HG03457 (cell line): Measurements from ENCODE around the gene ADCK1.
"Not testable (repeated sequence)": the region's sequence is repeated elsewhere in the genome, so short reads cannot be mapped to it uniquely, and the experiment has no call there.

Source experiments
- ATAC-seq: cut with Tn5 transposase; IDR thresholded peaks from one replicate; pipeline ENCODE4 v1.9.1; 2021; ENCODE audit warnings: moderate number of reproducible peaks; ENCODE audit not compliant: unreplicated experiment

The ADCK1 gene

DNA sequence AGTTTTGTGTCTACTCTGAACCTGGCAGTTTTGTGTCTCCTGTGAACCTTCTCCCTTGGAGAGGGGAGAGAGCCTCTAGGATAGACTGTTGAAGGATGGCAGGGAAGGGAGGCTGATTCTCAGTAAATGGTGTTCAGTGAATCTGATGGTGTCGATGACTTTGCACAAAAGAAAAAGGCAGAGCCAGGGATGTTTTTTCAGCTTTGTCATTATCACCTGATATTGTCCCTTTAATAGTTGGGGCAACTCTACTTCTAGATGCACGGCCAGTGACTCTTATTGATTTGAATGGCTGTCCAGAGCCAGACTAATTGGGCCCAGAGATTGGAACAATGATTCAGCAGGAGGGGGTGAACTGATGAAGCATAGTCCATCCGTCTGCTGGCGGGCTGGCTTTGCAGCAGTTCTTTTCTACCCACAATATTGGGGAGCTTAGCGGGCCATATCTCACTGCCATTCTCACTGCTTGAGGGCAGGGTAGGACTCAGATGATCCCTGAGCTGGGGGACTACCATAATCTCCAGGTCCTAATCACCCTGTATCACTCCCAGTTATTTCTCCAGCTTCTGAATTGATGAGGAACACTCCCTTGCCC is 93.1 kb downstream of the ADCK1 start:
- no peak for ATAC-seq

DNA sequence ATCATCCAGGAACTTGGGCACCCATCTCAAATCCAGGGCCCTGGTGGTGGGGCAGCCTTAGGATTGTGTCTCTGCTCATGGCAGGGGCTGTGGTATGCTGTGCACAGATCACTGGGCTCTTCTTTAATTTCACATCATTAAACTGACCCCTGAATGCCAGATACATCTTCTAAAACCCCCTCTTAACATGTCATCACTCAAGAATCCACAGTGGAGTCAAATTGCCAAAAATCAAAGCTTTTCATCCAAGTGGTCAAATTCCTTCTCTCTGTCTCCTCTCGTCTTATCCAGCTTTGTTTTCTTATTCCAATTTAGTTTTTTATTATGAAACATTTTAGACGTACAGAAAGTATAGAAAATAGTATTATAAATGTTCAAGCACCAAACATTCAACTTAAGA is 97.5 kb downstream of the ADCK1 start:
- ATAC-seq = no peak

DNA sequence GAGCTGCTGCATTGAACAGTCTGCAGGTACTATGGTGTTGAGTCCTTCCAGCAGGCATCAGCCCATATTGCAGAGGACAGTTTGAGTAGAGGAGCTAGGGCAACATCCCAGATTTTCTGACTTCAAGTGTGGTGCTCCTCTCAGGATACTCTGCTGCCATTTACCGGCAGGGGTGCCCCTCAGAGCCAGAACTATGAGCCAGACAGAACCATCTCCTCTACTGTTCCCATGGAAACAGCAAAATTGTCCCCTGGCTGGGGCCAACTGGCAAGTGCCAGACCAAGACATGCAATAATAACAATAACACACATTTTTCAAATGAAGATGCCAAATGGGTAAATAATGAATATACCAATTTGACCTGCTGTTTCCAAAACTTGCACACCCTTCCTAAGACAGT is 102.9 kb downstream of the ADCK1 start:
- no peak for ATAC-seq

DNA sequence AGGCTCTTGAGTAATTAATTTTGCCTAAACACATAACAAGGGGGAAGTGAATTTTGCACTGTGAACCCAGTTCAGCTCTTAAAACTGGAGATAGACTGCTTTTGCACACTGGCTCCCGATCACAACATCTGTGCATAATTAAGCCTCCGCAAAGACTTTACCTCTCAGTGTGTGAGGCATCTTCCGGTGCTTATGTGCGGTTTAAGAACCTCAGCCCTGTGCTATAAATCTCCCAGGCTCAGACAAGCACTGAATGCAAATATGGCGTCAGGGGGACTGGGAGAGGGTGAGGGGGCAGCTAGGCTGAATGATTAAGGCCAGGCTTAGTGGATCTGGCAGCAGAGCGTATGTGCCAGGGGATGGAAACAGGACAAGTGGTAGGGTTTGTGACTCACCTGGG is 103.3 kb downstream of the ADCK1 start:
- ATAC-seq = no peak

DNA sequence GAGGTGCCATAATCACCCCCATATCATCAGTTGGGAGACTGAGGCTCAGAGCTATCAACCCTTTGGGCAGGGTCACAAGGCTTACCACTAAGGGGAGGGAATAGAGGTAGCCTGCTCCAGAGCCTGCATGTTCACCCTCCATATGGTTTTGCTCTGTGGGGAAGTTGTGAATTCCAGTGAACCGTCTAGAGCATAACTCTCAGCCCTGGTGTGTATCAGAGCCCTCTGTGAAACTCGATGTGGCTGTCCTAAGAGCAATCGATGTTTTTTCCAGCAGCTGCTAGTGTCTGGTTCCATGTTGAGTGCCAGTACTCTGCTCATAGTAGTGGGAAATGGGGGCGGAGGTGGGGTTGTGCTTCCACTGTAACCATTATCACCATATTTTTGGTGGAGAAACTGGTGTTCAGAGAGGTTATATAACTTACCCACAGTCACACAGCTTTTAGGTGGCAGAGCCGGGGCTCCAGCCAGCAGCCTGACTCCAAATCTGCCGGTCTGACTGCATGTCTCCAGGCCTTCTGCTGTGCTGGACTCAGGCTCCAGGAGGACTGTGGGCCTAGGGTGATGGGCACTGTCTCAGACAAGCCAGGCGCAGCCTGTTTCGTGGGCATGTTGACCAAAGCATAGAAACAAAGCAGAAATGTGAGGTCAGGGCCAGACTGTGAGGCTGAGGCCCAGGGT is 104.2 kb downstream of the ADCK1 start:
- ATAC-seq = no peak

DNA sequence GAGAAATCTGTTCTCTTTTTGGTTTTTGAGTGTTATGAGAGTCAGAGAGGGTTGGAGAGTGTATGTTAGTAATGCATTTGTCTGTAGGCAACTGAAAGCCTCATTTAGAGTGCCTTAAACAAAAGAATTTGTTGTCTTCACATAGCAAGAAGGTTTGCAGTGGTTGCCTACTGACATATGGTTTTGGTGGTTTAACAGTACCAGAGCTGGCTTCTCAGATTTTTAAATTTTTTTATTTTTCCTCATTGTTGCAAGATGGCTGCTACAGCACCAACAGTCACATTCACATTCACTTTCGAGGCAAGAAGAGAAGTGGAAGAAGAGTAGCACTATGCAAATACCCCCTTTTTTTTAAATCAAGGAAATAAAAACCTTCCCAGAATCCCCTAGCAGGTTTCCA is 106.5 kb downstream of the ADCK1 start:
- ATAC-seq = no peak

DNA sequence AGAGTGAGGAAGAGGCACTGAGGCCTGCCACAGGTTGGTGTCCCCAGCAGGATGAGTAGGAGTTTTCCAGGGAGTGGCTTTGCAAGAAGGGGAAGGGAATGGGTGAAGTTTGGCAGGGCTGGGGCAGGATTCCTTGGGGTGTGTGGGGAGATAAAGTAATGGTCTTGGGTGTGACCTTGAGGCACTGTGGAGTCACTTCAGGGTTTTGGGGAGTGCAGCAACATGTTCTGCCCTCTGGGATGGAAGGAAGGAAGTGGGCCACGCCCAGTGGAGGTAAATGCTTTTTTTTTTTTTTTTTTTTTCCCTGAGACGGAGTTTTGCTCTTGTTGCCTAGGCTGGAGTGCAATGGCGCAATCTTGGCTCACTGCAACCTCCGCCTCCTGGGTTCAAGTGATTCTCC is 108.9 kb downstream of the ADCK1 start:
- no peak for ATAC-seq

DNA sequence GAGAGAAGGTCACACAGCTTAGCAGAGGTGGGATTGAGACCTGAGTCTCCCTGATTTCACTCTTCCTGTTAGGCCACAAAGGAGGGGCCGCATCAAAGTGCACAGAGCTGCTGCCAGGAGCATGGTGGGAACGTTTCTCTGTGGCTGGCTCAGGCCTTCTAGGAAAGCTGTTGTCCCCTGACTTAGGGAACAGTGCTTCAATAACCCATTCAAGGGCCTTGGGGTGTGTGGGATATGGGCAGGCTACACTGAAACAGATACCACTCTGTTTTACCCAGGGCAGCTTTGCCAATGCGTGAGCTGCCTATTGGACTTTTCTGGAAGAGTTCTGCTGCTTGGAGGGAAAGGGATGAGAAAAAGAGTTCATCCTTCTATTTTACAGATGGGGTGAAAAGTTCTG is 110.0 kb downstream of the ADCK1 start:
- no peak for ATAC-seq

DNA sequence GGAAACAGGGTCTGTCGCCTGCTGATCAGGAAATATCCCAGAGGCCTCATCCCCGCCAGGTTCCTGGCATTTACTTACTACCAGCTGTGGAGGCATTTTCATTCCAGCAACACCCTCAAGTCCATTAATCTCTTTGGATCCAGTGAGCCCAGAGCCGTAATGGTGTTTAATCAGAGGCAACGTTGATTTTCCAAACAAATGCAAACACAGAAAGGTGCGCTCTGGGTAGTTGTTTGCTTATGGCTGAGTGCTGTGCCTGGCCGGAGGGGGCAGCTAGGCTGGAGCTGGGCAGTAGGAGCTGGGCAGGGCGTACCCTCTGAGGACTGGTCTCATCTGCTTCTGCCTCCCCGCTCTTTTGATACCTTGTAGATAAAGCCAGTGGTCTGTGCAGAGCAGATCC is 110.6 kb downstream of the ADCK1 start:
- no peak for ATAC-seq

DNA sequence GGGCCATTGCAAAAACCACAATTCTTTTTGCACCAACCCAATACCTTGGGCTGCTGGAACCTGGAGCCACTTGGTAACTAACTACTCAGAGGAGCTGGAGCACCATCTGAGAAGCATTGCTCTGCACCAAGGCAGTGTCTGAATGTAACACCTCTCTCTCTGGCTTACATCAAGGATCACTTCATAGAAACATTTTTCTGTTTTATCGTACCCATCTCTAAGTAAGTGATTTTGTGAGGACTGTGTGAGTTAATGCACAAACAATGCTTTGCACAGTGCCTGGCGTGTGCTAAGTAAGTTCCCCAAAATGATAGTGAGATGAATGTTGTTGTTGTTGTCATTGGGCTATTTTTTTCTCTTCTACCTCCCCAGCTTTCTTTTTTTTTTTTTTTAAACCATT is 111.4 kb downstream of the ADCK1 start:
- no peak for ATAC-seq

DNA sequence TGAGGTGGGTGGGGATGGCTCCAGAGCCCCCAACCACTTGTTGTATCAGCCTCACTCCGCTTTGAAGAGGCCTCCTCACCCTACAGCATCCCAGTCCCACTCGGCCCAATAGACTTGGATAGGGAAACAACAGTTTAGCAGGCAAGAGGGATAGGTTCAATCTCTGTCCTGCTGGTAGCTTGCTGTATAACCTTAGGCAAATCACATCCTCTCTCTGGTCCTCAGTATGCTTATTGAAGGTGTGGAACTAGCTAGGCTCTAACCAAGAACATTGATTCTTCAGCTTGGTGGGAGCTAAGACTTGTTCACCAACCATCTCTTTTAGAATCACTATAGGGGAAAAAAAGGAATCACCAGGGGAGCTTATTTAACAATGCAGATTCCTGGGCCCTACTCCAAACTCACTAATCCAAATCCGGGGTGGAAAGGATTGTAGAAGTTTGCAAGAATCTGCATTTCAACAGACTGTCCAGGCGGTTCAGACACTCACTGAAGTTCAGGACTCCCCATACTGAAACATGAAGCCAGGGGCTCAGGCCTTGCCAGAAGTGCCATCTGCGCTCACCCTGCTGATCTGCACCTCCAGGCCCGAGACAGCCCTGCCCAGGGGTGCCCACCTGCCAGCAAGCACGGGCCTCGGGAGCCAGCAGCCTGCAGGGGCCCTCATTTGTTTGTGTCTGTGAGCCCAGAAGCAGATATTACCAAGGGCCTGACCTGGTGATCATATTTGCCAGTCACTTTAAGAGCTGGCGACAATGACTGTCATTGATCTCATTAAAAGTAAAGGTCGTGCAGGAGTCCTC is 113.0 kb downstream of the ADCK1 start:
- ATAC-seq = no peak

DNA sequence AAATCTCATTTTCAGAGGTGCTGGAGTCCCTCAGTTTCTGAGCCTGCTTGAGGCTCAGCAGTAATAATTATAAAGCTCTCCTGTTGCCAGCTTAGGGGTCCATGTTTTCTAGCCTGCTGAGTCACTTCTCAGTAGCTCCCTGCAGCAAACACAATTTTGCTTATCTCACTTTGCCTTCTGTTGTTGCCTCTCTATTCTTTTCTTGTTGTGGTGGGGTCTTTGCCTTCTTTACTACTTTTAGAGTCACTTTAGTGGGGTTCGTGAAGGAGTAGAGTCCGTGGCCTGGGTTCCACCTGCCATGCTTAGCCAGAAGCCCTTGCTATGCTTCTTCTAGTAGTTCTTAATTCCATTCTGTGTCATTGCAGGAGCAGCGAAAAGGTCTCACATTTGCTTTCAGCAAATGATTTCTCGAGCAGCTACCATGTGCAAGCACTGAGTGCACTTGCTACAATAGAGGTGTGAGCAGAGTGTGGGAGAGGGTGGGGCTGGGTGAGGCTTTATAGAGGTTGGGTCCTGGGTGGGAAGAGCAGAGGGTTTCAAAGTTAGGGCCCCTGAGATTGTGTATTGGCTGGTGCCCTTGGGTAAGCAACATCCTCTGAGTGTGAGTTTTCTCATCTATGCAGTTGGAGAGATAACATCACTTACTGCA is 114.3 kb downstream of the ADCK1 start:
- ATAC-seq = no peak

DNA sequence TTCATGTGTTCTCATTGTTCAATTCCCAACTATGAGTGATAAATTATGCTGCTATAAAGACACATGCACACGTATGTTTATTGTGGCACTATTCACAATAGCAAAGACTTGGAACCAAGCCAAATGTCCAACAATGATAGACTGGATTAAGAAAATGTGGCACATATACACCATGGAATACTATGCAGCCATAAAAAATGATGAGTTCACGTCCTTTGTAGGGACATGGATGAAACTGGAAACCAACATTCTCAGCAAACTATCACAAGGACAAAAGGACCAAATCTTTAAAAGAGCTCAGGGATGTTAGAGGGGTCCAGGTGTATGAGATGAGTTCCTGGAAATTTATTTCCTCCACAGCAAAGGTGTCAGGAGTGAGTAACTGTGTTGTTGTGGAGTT is 115.5 kb downstream of the ADCK1 start:
- not testable (repeated sequence) for ATAC-seq

DNA sequence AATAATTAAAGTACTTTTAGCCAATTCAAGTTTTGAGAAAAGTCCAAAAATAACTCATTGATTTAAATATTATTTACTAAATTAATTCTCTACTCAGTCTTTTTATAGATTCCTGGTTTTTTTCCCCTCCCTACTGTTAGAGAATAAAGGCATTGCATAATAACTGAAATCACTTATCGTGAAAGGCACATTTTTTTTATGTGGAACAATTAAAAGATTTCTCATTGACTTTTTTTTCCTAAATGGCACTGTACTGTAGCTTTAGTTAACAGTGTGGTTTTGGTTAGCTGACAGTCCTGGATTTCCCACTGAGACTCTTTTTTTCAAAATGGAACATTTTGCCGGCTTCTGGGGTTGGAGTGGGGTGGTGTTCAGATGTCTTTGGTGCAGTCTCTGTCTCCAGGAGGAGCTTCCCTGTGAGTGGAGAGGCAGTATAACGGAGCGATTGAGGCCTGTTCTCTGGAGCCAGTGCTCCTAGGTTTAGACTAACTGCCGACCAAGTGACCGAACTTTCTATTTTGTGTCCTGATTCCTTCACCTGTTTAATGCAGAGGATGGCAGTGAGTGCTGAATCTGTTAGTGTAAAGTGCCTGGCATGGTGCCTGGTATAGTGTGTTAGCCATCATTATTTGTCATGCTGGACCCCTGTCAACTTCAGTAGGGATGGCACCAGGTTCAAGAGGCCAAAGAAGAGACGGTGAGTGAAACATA is 117.7 kb downstream of the ADCK1 start:
- no peak for ATAC-seq

DNA sequence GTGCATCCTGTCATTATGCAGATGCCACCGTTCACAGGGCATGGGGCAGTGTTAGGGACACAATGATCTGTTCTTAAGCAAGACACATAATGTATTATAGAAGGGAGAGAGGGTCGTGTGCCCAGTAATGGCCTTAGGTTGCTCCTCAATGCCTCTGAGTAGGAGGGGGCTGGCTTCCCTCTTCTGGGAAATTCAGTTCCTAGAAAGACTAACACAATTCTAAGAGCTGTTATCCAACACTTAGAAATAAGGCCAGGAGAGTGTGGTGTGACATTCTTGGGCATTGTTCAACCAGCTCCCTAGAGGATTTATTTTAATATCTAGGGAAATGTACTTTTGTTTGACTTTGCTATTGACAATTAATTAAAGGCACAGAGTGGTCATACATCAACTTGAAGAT is 118.5 kb downstream of the ADCK1 start:
- no peak for ATAC-seq

DNA sequence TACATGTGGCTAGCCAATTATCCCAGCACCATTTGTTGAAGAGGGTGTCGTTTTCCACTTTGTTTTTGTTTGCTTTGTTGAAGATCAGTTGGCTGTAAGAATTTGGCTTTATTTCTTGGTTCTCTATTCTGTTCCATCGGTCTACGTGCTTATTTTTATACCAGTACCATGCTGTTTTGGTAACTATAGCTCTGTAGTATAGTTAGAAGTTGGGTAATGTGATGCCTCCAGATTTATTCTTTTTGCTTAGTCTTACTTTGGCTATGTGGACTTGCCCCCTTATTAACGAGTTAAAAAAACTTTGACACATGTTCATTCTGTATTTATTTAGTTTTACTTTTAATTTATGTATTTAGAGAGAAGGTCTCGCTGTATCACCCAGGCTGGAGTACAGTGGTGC is 120.4 kb downstream of the ADCK1 start:
- ATAC-seq = no peak

DNA sequence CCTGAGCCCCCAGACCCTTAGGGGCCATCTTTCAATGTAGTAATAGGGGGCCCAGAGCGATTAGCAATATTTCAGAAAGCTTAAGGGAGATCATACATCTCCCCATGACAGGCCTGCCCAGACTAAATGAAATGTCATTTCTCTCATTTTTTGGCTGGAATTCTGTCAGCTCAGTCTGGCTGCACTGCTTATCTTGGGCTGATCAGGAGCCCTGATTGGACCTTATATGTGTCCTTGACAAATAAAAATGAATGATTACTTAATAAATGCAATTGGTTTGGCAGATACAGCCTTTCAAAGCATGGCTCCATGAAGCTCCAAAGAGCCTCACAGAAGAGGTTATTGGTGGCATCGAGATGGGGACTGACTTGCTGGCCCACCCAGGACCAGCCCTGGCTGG is 121.9 kb downstream of the ADCK1 start:
- ATAC-seq = no peak

DNA sequence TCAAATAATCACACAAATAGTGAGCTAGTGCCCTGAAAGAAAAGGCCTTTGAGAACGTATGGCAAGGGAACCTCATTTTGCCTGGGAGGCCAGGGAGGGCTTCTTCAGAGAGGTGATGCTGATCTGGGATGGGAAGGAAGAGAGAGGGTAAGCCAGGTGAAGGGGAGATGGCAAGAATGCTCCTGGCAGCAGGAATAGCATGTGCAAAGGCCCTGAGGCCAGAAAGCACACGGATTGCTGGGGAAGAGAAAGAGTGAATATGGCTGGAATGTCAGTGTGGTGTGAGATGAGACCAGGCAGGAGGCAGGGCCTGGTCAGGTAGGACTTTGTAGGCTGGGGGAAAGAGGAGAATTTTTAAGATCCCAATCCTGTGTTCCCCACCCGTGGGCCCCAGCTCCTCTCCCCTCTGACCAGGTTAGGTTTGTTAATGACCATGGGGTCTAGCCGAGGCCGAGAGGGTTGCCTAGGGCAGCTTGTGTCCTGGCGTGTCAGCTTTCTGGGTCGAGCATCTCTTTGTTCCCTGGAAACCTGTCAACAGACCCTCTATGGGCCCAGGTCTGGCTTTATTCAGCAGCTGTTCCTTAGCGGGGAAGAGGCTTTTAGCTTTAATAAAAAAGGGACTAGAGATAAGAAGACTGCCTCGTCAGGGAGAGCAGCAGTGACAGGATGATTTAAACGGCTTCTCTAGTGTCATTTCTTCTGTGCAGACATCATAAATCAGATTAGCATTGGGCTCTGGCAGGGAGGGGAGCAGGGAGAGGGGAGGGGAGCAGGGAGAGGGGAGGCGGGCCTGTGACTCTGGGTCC is 123.4 kb downstream of the ADCK1 start:
- no peak for ATAC-seq

DNA sequence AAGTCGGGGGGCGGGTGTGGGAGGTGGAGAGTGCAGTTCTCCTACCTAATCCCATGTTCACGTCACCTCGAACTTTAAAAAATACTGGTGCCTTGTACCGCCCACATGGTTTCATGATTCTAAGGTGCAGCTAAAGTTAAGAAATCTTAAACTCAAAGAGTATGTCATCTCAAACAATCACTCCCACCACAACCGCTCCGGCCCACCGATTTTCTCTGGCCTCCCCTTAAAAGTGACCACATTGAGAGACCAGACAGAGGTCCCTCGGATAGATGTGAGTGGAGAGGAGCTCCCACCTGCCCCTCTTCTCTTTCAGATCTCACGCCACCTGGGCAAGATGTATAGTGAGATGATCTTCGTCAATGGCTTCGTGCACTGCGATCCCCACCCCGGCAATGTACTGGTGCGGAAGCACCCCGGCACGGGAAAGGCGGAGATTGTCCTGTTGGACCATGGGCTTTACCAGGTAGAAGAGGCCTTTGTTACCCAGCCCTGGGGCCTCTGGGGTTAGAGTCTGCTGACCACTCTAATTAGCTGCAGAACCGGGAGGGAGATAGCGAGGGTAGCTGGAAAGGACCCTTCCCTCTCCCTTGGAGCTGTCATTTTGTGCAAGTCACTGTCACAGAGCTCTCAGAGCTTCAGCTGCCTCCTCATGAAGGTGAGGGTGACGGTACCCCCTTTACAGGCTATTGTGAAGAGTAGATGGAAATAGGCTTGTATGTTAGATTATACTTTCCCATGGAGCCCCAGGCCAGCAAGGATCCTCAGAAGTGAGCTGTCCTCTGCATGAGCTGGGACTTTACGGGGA is 124.4 kb downstream of the ADCK1 start:
- no peak for ATAC-seq

DNA sequence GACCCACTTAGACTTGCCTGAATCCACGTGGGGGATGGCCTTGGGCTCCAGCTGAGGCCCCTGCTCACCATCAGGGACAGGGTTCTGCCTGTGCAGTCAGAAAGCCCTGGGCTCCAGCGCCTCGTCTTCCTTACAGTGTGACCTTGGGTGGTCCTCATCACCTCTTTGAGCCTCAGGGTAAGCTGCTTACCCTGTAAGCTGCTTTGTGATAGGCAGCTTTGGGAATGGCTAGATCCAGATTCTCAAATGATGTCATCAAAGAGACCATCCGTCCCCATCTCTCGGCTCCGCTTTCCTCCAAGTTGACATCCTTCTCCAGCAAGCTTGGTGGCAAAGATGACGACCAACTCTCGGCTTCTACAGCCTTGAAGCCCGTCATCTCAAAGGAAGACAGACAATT is 127.0 kb downstream of the ADCK1 start:
- ATAC-seq = no peak
